Gastrocnemius medialis (tissue), 4 donors: ENCODE measurements around the gene TBX3. TPM values are rescaled to one million over a fixed set of nuclear protein-coding genes. Genes with fewer than 3 reads are reported as not detected.

Source experiments
- ATAC-seq, 2 donors: fragments of 150-250 bp; one replicate each; pipeline ENCODE4 v1.9.1; 2016
- DNase-seq, 2 donors: peaks; one replicate each; pipeline ENCODE4 v3.0.0-alpha.2; 2019
- H3K27ac ChIP-seq, 4 donors: fragments of 200-600 bp; sonication (generic); 1 replicate in 1 of 4; 2 replicates in 3 of 4; pipeline ENCODE4 v1.5.1; 2016 to 2018; ENCODE audit warnings: mild to moderate bottlenecking in 2 of 4, moderate library complexity in 1 of 4
- H3K27me3 ChIP-seq, 3 donors: fragments of 200-600 bp; sonication (generic) in 2 of 3; 1 replicate in 1 of 3; 2 replicates in 2 of 3; pipeline versions ENCODE4 v1.5.1 to v1.6.0; 2016 to 2019; ENCODE audit warnings: mild to moderate bottlenecking in 1 of 3, moderate library complexity in 1 of 3
- H3K36me3 ChIP-seq, 2 donors: fragments of 200-600 bp; sonication (generic) in 1 of 2; one replicate each; pipeline ENCODE4 v1.5.1; 2017 to 2018
- H3K4me1 ChIP-seq, 2 donors: fragments of 200-600 bp; sonication (generic) in 1 of 2; one replicate each; pipeline ENCODE4 v1.5.1; 2016 to 2017; ENCODE audit warnings: mild to moderate bottlenecking in 2 of 2
- H3K4me3 ChIP-seq, 4 donors: fragments of 200-600 bp; sonication (generic) in 3 of 4; 1 replicate in 1 of 4; 2 replicates in 3 of 4; pipeline ENCODE4 v1.5.1; 2016 to 2019; ENCODE audit warnings: mild to moderate bottlenecking in 2 of 4
- H3K9me3 ChIP-seq, 3 donors: fragments of 200-600 bp; sonication (generic) in 2 of 3; 1 replicate in 1 of 3; 2 replicates in 2 of 3; pipeline ENCODE4 v1.5.1; 2016 to 2019
- POLR2A ChIP-seq, 2 donors: fragments of 450-650 bp; IDR thresholded peaks; one replicate each; pipeline ENCODE4 v1.6.1; 2017; ENCODE audit warnings: antibody characterized with exemption in 2 of 2, mild to moderate bottlenecking in 2 of 2, moderate library complexity in 2 of 2
- in situ Hi-C, 4 donors: fragments of 200-750 bp; cut with MboI; loops; one replicate each; pipeline versions ENCODE4 v1.15.0 to v1.8.0; 2017; ENCODE audit warnings: low sequenced_read_pairs in 4 of 4
- intact Hi-C: fragments of 100-400 bp; cut with DNase I; formaldehyde crosslinking; loops from one replicate; pipeline ENCODE4 v1.15.1; 2023; ENCODE audit warnings: low total_unique reads
- total RNA-seq, 4 donors: library from RNA; depleted of rRNA; stranded (reverse); fragments of >200 nt; gene quantifications; one replicate each; pipeline versions ENCODE4 v1.1.0 to v1.2.3, GENCODE V29; 2016
- TF ChIP-seq, protein P1 (sequence below), 5 experiments: fragments of 450-650 bp in 3 of 5; fragments of 200-600 bp in 2 of 5; sonication (generic) in 2 of 5; IDR thresholded peaks in 4 of 5; conservative IDR thresholded peaks in 1 of 5; 1 replicate in 4 of 5; 2 replicates in 1 of 5; pipeline ENCODE4 v1.5.1; 2016 to 2019; ENCODE audit warnings: antibody characterized with exemption in 5 of 5, mild to moderate bottlenecking in 3 of 5, moderate library complexity in 3 of 5

Gene TBX3
- total RNA-seq, 4 donors from 2014 or later: 7.5 to 16.7 (median 11.9) TPM

DNA sequence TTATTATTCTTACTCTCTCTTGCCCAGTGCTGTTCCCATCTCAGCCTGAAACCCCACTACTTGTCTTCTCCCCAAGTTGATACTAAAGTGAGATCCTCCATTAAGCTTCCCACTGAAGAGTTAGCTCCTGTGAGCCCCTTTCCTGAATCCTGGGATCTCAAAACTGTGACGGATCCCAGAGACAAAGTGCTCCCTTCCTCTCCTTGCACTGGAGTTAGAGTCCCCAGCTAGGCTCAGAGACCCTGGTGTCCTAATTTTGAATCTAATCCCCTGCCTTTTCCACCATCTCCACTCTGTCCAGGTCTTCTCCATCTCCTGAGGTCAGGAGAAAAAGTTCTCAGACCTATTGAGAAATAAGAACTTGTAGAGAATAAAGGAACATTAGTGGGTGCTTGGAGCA is 17.6 kb upstream of the TBX3 start:
- H3K36me3 ChIP-seq: no peaks in the 10 kb centered on the region
- intact Hi-C loops: no loop called here
- H3K9me3 ChIP-seq: no peaks in the 10 kb centered on the region
- no peak overlapping the region for H3K4me3 ChIP-seq
- H3K4me1 ChIP-seq: peaks cover 3 to 16% of the 10 kb centered on the region in 2 donors
- ATAC-seq (no peak), DNase-seq (no peak)
- peaks cover 74 to 84% (median 78%) of the 10 kb centered on the region in 3 donors for H3K27me3 ChIP-seq
- H3K27ac ChIP-seq: no peak overlapping the region
- in situ Hi-C loops: no loop called here
- TF ChIP-seq, protein P1, sequence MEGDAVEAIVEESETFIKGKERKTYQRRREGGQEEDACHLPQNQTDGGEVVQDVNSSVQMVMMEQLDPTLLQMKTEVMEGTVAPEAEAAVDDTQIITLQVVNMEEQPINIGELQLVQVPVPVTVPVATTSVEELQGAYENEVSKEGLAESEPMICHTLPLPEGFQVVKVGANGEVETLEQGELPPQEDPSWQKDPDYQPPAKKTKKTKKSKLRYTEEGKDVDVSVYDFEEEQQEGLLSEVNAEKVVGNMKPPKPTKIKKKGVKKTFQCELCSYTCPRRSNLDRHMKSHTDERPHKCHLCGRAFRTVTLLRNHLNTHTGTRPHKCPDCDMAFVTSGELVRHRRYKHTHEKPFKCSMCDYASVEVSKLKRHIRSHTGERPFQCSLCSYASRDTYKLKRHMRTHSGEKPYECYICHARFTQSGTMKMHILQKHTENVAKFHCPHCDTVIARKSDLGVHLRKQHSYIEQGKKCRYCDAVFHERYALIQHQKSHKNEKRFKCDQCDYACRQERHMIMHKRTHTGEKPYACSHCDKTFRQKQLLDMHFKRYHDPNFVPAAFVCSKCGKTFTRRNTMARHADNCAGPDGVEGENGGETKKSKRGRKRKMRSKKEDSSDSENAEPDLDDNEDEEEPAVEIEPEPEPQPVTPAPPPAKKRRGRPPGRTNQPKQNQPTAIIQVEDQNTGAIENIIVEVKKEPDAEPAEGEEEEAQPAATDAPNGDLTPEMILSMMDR (IDR thresholded peaks at IDR 0.05 in 4 of 5, conservative IDR thresholded peaks at IDR 0.05 in 1 of 5): no peak
- no peak for TF ChIP-seq POLR2A (IDR thresholded peaks at IDR 0.05)

DNA sequence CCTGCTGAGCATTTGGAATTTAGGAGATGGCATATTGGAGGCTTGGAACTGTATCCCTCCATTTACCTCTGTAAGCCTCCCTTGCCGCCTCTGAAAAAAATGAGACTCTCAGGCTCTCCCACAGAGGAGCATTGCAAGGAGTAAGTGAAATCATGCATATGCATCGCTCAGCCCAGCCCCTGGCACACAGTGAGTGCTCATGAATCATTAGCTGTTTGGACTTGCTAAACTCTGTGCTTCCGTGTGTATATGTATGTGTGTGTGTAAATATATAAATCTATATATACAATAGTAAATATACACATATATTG is 17.1 kb upstream of the TBX3 start:
- intact Hi-C loops: no loop called here
- H3K27me3 ChIP-seq: peaks cover 79 to 84% (median 83%) of the 10 kb centered on the region in 3 donors
- in situ Hi-C loops: no loop called here

DNA sequence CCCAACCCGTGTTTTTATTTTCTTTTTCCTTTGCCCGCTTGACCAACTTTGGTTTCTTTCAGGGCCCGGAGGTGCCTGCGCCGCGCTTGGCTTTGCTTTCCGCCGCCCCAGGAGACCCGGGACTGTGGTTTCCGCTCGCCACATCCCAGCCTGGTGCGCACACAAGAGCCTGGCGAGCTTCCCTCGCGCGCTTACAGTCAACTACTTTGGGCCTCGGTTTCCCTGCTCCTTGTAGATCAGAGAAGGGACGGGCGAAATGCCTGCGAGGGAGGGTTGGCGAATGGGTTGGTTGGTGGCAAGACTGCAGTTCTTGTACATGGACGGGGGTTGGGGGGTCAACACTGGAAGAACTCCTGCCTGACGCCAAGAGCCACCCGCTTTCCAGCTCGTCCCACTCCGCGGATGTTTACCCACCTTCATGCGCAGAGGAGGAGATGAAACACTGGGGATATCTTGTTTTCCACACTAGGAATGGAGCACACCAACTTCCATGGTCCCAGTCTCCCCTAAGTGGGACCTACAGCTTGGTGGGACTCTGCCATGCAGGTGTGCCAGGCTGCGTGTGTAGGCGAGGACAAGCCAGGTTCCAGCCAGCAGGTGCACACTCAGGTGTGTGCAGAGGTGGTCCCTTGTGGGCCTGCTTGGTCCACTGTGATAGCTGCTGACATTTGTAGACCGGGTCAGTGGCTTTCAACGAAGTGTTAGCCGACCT is 16.6 kb upstream of the TBX3 start:
- TF ChIP-seq, protein P1 (IDR thresholded peaks at IDR 0.05 in 4 of 5, conservative IDR thresholded peaks at IDR 0.05 in 1 of 5): no peak
- no peak for TF ChIP-seq POLR2A (IDR thresholded peaks at IDR 0.05)
- no peak overlapping the region for H3K4me3 ChIP-seq
- H3K4me1 ChIP-seq: peaks cover 3 to 16% of the 10 kb centered on the region in 2 donors
- ATAC-seq (no peak), DNase-seq (no peak)
- no peaks in the 10 kb centered on the region for H3K9me3 ChIP-seq
- no peak overlapping the region for H3K27ac ChIP-seq
- peaks cover 79 to 88% (median 84%) of the 10 kb centered on the region in 3 donors for H3K27me3 ChIP-seq
- H3K36me3 ChIP-seq: no peaks in the 10 kb centered on the region
- in situ Hi-C loops (no loop called here), intact Hi-C loops (no loop called here)

More for the DNA sequence above, 17.1 kb upstream of the TBX3 start:
- no peaks in the 10 kb centered on the region for H3K36me3 ChIP-seq
- DNase-seq: no peak
- TF ChIP-seq, protein P1 (IDR thresholded peaks at IDR 0.05 in 4 of 5, conservative IDR thresholded peaks at IDR 0.05 in 1 of 5): no peak
- no peak for TF ChIP-seq POLR2A (IDR thresholded peaks at IDR 0.05)
- H3K9me3 ChIP-seq: no peaks in the 10 kb centered on the region
- no peak overlapping the region for H3K27ac ChIP-seq
- H3K4me3 ChIP-seq: no peak overlapping the region
- no peak for ATAC-seq
- peaks cover 3 to 16% of the 10 kb centered on the region in 2 donors for H3K4me1 ChIP-seq

DNA sequence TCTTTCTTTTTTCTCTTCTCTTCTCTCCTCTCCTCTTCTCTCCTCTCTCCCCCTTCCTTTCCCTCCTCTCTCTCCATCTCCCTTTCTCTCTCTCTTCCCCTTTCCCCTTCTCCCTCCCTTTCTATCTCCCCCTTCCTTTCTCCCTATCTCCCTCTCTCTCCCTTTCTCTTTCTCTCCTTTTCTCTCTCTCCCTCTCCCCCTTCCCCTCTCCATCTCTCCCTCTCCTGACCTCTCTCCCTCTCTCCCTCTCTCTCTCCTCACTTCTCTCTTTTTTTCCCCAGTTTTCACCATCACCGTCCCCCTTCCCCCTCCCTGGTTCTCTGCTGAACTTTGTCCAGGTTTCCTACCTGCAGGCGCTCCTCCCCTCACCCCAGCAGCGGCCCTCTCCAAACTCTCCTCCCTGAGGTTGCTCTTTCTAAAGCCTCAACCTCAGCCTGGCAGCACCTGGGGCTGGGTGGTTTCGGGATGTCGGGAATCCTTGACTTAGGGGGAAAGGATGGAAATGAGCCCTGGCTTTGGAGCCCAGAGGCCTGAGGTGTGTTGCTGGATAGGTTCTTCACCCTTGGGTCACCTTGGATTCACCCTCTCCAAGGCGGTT is 14.7 kb upstream of the TBX3 start:
- intact Hi-C loops: no loop called here

More for the DNA sequence above, 14.7 kb upstream of the TBX3 start:
- Histone ChIP-seq H3K4me1 (peaks cover 3 to 16% of the 10 kb centered on the region in 2 donors), H3K27me3 (peaks cover 93 to 94% (median 94%) of the 10 kb centered on the region in 3 donors), H3K9me3 (no peaks in the 10 kb centered on the region), H3K36me3 (no peaks in the 10 kb centered on the region), H3K4me3 (peak overlapping the region in 3 of 4 donors; percentile 33 to 59 (median 35)), H3K27ac (no peak overlapping the region)
- DNase-seq: no peak
- ATAC-seq: no peak
- in situ Hi-C loops: loop anchor here in 1 of 4 donors (25.0 kb wide), 1 partner anchor 639 kb away; no protein-coding TSS in a partner anchor
- TF ChIP-seq POLR2A (IDR thresholded peaks at IDR 0.05): no peak
- TF ChIP-seq, protein P1 (IDR thresholded peaks at IDR 0.05 in 4 of 5, conservative IDR thresholded peaks at IDR 0.05 in 1 of 5): no peak
